ENCODE measurements around the gene MRPL52.
"Not testable (repeated sequence)": the region's sequence is repeated elsewhere in the genome, so short reads cannot be mapped to it uniquely, and the experiment has no call there.

MRPL52 gene

DNA sequence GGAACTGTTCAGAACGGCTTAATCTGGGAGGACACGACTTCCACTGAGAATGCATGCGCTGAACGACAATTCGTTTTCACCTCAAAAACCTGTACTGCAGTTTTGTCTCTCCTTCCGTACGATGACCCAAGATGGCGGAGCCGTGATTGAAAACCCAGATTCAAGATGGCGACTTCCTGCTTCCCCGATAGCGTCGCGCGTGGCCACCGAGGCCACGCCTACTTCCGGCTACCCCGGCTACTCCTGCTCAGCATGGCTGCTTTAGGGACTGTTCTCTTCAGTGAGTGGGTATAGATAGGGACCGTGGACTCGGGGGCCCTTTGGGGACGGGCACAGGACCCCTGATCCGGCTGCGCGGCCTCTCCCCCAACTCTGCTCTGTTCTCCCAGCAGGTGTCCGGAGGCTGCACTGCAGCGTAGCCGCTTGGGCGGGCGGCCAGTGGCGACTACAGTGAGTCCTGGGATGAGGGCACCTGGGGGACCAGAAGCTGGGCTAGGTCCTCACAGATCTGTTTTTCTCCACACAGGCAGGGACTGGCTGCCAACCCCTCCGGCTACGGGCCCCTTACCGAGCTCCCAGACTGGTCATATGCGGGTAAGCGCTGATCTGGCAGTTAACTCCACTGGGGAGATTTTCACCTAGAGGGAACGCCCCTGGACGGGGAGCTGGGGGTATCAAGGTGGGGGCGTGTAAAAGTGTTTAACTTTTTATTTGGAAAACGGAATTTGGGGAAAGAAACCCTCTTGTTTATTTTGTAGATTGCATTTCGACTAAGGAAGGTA is at the start of gene MRPL52:
Gene MRPL52 (plus strand): TSS at position 227 of the 782 bp plus-strand sequence. CDS start 26 bp downstream, at position 253.
- DNase-seq (ENCODE audit: low read depth): peak; percentile 45

DNA sequence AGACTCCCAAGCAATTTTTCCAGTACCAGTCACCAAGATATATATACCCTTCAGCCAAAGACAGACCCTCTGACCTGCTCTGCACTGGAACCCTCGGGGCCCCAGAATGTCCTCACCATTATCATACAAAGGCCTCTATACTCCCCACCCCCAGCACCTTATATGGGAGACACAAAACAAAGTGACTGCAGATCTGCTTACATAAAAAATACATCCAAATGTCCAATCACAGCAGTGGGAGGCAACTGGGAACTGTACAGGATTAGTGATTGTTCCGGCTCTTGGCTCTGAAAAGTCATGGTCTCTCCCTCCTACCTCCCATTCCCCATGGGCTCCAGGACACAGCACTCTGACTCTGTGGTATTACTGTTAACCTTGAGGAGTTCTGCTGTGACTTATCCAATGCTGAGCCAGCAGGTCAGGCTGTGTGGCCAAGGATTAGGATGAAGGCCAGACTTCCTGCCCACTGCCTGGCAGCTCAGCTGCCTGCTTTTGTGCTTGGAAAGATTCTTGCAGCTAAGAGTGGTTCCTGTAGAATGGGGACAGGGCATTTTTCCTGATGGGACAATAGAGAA is 49.5 kb upstream of the MRPL52 start:
- no peak for DNase-seq (ENCODE audit: low read depth)

GRCh38 chr14:22780941-22781300 is 48.8 kb upstream of the MRPL52 start:
- DNase-seq (ENCODE audit: low read depth): no peak

GRCh38 chr14:22781301-22781991 is 48.2 kb upstream of the MRPL52 start:
- peak; percentile 27 for DNase-seq (ENCODE audit: low read depth)

- DNase-seq (ENCODE audit: low read depth): no peak
These were observed 43.0 kb upstream of the MRPL52 start for GRCh38 chr14:22786685-22787084.

GRCh38 chr14:22791301-22791700 is 38.4 kb upstream of the MRPL52 start:
- DNase-seq (ENCODE audit: low read depth): peak; percentile 61

DNA sequence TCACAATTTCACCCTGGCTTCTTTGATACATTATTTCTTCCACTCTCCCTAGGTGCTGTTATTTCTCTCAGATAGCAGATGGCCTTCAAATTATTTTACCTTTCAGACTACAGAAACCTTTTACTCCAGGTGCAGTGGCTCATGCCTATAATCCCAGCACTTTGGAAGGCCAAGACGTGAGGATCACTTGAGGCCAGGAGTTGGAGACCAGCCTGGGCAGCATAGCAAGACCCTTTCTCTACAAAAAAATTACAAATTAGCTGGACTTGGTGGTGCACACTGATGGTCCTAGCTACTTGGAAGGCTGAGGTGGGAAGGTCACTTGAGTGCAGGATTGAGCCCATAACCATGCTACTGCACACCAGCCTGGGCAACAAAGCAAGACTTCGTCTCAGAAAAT is 37.5 kb upstream of the MRPL52 start:
- DNase-seq (ENCODE audit: low read depth): no peak

DNA sequence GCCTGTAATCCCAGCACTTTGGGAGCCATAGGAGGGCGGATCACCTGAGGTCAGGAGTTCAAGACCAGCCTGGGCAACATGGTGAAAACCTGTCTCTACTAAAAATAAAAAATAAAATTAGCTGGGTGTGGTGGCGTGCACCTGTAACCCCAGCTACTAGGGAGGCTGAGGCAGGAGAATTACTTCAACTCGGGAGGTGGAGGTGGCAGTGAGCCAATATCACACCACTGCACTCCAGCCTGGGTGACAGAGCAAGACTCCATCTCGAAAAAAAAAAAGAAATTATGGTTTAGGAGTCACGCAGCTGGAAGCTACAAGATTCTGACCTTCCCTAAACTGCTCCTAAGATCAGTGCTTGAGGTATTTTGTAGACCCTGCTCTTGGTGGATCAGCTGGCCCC is 36.1 kb upstream of the MRPL52 start:
- DNase-seq (ENCODE audit: low read depth): not testable (repeated sequence)

DNA sequence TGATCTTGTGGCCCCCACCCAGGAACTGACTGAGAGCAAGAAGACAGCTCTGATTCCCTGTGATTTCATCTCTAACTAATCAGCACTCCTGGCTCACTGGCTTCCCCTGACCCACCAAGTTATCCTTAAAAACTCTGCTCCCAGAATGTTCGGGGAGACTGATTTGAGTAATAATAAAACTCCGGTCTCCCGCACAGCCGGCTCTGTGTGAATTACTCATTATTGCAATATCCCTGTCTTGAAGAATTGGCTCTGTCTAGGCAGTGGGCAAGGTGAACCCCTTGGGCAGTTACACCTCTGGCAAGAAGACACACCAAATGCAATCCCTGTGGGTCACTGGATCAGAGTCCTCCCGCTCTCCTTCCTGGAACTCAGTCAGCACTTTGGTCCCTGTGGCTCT is 35.7 kb upstream of the MRPL52 start:
- no peak for DNase-seq (ENCODE audit: low read depth)

GRCh38 chr14:22794551-22794951 is 35.1 kb upstream of the MRPL52 start:
- DNase-seq (ENCODE audit: low read depth): no peak

DNA sequence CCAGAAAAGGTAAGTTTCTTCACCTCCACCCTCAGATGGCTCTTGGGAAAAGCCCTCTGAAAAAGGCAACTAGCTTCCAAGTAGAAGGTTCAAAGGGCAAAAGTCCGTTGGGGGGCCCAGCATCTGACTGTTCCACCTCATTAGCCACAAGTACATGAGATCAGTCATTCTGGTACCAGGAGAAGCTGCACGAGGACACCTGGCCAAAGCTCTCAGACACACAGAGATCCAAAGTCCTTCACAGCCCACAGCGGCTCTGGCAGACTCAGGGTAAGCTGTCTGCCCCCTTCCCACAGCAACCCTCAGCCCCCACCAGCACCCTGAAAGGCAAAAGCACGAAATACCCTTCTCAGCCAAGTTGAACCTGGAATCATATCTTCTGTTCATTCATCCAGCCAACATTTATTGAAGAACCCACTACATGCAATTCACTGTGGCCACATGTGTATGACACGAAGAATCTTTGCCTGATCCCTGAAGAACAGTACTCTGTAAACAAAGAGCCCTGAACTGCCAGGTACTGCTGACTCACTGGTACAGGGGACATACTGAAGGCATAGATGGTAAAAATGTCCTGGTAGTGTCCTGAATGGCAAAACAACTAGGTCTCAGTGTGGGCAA is 33.5 kb upstream of the MRPL52 start:
- no peak for DNase-seq (ENCODE audit: low read depth)

DNA sequence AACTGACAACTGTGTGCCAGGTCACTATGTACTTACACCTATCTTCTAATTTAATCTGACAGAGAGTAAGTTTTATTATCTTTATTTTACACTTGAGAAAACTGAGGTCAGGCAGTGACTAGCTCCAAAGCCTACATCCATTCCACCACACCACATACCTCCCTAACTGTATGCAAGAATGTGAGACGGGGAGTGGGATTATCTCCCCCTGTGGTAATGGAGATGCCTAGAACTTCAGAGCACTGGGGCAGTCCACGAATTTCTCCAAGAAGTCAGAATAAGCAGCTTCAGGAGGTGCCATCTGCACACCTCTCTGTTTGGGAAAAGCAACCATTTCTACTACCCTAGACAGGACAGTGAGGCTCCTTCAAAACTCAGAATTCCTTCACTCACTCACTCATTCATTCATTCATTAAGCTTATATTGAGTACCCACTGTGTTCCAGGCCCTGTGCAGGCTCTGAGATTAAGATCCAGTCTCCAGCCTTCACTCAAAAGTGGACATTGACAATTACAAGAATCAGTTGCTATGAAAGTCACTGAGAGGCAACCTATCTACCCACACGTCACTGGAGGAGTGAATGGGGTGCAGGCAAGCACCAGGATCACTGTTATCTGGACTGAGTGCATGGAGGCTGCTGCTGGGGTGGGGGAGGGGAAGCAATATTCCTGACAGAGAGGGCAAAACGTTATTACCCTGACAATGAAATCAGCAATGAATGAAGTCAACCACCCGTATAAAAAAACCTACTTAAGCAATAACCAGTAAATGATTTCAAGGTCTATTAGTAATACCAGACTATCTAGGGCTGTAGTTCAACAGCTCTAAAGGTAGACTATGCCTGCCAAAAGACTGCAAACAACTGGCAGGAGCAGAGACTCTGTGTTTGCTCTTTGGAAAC is 32.4 kb upstream of the MRPL52 start:
- DNase-seq (ENCODE audit: low read depth): no peak

GRCh38 chr14:22798528-22798927 is 31.2 kb upstream of the MRPL52 start:
- DNase-seq (ENCODE audit: low read depth): no peak

- no peak for DNase-seq (ENCODE audit: low read depth)
These were observed 29.3 kb upstream of the MRPL52 start for GRCh38 chr14:22800346-22800745.

DNA sequence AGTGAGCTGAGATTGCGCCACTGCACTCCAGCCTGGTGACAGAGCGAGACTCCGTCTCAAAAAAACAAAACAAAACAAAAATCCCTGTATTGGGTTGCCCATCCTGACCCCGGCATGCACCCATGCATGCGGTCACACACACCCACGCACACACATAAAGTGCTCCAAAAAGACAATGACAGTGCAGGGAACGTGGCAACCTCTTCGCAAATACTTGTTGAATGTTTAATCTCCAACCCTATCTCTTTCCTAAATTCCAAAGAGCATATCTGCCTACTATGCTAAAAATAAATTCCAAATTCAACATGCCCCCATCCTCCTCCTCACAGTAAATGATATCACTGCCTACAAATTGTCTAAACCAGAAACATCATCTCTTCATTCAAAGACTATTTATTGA is 28.0 kb upstream of the MRPL52 start:
- no peak for DNase-seq (ENCODE audit: low read depth)

GRCh38 chr14:22802860-22803686 is 26.6 kb upstream of the MRPL52 start:
- no peak for DNase-seq (ENCODE audit: low read depth)

GRCh38 chr14:22803687-22803974 is 26.1 kb upstream of the MRPL52 start:
- no peak for DNase-seq (ENCODE audit: low read depth)

DNA sequence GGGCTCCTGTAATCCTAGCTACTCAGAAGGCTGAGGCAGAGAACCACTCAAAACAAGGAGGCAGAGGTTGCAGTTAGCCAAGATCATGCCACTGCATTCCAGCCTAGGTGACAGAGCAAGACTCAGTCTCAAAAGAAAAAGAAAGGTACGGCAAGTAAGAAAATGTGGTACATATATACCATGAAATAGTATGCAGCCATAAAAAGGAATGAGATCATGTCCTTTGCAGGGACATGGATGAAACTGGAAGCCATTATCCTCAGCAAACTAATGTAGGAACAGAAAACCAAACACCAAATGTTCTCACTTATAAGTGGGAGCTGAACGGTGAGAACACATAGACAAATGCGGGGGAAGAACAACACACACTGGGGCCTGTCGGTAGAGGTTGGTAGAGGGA is 24.5 kb upstream of the MRPL52 start:
- not testable (repeated sequence) for DNase-seq (ENCODE audit: low read depth)

GRCh38 chr14:22807432-22808087 is 22.1 kb upstream of the MRPL52 start:
- DNase-seq (ENCODE audit: low read depth): no peak

GRCh38 chr14:22808388-22809209 is 21.1 kb upstream of the MRPL52 start:
- DNase-seq (ENCODE audit: low read depth): no peak
